Activated CD8-positive, alpha-beta memory T cell treated with anti-CD3 and anti-CD28 coated beads, Interleukin-2, amount 10 ng/mL, durations not matched to agents 7 days and 5 days (primary cell): ENCODE results near the gene XPC. TPM values are rescaled to one million over a fixed set of nuclear protein-coding genes. Genes with fewer than 3 reads are reported as not detected.
"Not testable (repeated sequence)": the region's sequence is repeated elsewhere in the genome, so short reads cannot be mapped to it uniquely, and the experiment has no call there.

Experiments used
- ATAC-seq: fragments of 150-1000 bp; cut with Tn5 transposase; one replicate; pipeline ENCODE4 v1.10.0; 2021; ENCODE audit warnings: moderate library complexity
- CTCF ChIA-PET: fragments of 350-600 bp; sonication (Branson Sonifier 250); formaldehyde crosslinking; loops from one replicate; lab custom pipeline; 2021; ENCODE audit warnings: antibody characterized with exemption; lab: Charles Lee
- DNase-seq: peaks from one replicate; pipeline ENCODE4 v3.0.0-alpha.2; 2020
- H3K27ac Mint-ChIP-seq: one replicate; pipeline ENCODE4 v1.8.0; 2021; ENCODE audit warnings: mild to moderate bottlenecking, mixed read lengths
- H3K27me3 Mint-ChIP-seq: one replicate; pipeline ENCODE4 v1.8.0; 2021; ENCODE audit warnings: mixed read lengths
- H3K36me3 Mint-ChIP-seq: one replicate; pipeline ENCODE4 v1.8.0; 2021; ENCODE audit warnings: mild to moderate bottlenecking, mixed read lengths
- H3K4me1 Mint-ChIP-seq: one replicate; pipeline ENCODE4 v1.8.0; 2021; ENCODE audit warnings: mixed read lengths
- H3K4me3 Mint-ChIP-seq: one replicate; pipeline ENCODE4 v1.8.0; 2021; ENCODE audit warnings: mild to moderate bottlenecking, moderate library complexity, mixed read lengths
- H3K9me3 Mint-ChIP-seq: one replicate; pipeline ENCODE4 v1.8.0; 2022; ENCODE audit warnings: low read depth, mixed read lengths
- total RNA-seq, 2 experiments: library from RNA; stranded (reverse); gene quantifications; one replicate each; pipeline ENCODE4 v1.2.3, GENCODE V29; 2021

Gene XPC
- total RNA-seq: 10 to 100 TPM; 36.0 to 39.5 TPM

GRCh38 chr3:14178247-14179113 lies at the start of gene XPC, which contains the start of gene LSM3:
Gene XPC, minus strand, starts transcription at chr3:14178601. Its CDS starts 33 bp downstream, at chr3:14178568.
Gene LSM3, plus strand, starts transcription at chr3:14178817. Its CDS starts 44 bp downstream, at chr3:14178861.
- peaks cover 20% of the 10 kb centered on the region for H3K36me3 Mint-ChIP-seq
- peak within 1 kb of the TSS; percentile 99 for H3K27ac Mint-ChIP-seq
- peak; percentile 92 for ATAC-seq

GRCh38 chr3:14227856-14228255 lies 49.5 kb upstream of the XPC start:
- CTCF ChIA-PET: no interaction called here
- no peak overlapping the region for H3K4me3 Mint-ChIP-seq

More at GRCh38 chr3:14178247-14179113, at the start of gene XPC, which contains the start of gene LSM3:
- no peaks in the 10 kb centered on the region for H3K27me3 Mint-ChIP-seq
- no peaks in the 10 kb centered on the region for H3K9me3 Mint-ChIP-seq
- DNase-seq: peak; percentile 97
- CTCF ChIA-PET: interaction anchor here (1.0 to 2.4 kb wide), 9 partner anchors 10 to 472 kb away, joined by 3 to 19 read pairs (median 5); partner anchors contain the start of genes CHCHD4 and TMEM43
- H3K4me3 Mint-ChIP-seq: peak within 1 kb of the TSS; percentile 81
- H3K4me1 Mint-ChIP-seq: peaks cover 66% of the 10 kb centered on the region

GRCh38 chr3:14226351-14226750 lies 48.0 kb upstream of the XPC start:
- H3K9me3 Mint-ChIP-seq, H3K36me3 Mint-ChIP-seq, DNase-seq, H3K4me3 Mint-ChIP-seq, ATAC-seq, CTCF ChIA-PET, H3K27ac Mint-ChIP-seq, H3K4me1 Mint-ChIP-seq: not testable (repeated sequence)
- peaks cover 57% of the 10 kb centered on the region for H3K27me3 Mint-ChIP-seq

More at GRCh38 chr3:14227856-14228255, 49.5 kb upstream of the XPC start:
- Mint-ChIP-seq H3K27ac (no peak overlapping the region), H3K36me3 (no peaks in the 10 kb centered on the region), H3K27me3 (peaks cover 60% of the 10 kb centered on the region), H3K4me1 (peaks cover 3% of the 10 kb centered on the region), H3K9me3 (no peaks in the 10 kb centered on the region)
- ATAC-seq (no peak), DNase-seq (no peak)

GRCh38 chr3:14225421-14225820 lies 47.0 kb upstream of the XPC start:
- H3K36me3 Mint-ChIP-seq: peaks cover 4% of the 10 kb centered on the region
- ATAC-seq (no peak), DNase-seq (no peak)
- H3K27ac Mint-ChIP-seq: no peak overlapping the region
- peaks cover 57% of the 10 kb centered on the region for H3K27me3 Mint-ChIP-seq
- no peaks in the 10 kb centered on the region for H3K4me1 Mint-ChIP-seq
- CTCF ChIA-PET: interaction anchor here (0.6 kb wide), 1 partner anchor 15 kb away, joined by 3 read pairs; no protein-coding TSS in a partner anchor
- H3K9me3 Mint-ChIP-seq: peaks cover 4% of the 10 kb centered on the region
- no peak overlapping the region for H3K4me3 Mint-ChIP-seq

GRCh38 chr3:14224895-14225294 lies 46.5 kb upstream of the XPC start:
- H3K4me3 Mint-ChIP-seq: no peak overlapping the region
- DNase-seq: no peak
- H3K36me3 Mint-ChIP-seq: peaks cover 4% of the 10 kb centered on the region
- H3K27me3 Mint-ChIP-seq: peaks cover 62% of the 10 kb centered on the region
- no peaks in the 10 kb centered on the region for H3K4me1 Mint-ChIP-seq
- peaks cover 4% of the 10 kb centered on the region for H3K9me3 Mint-ChIP-seq
- no peak overlapping the region for H3K27ac Mint-ChIP-seq
- CTCF ChIA-PET: interaction anchor here (0.6 kb wide), 1 partner anchor 16 kb away, joined by 3 read pairs; no protein-coding TSS in a partner anchor
- no peak for ATAC-seq

GRCh38 chr3:14223595-14223994 lies 45.2 kb upstream of the XPC start:
- H3K27me3 Mint-ChIP-seq: peaks cover 63% of the 10 kb centered on the region
- H3K4me3 Mint-ChIP-seq: no peak overlapping the region
- DNase-seq (no peak), ATAC-seq (no peak)
- H3K9me3 Mint-ChIP-seq: peaks cover 4% of the 10 kb centered on the region
- H3K27ac Mint-ChIP-seq: no peak overlapping the region
- H3K36me3 Mint-ChIP-seq: peaks cover 5% of the 10 kb centered on the region
- CTCF ChIA-PET: no interaction called here
- H3K4me1 Mint-ChIP-seq: no peaks in the 10 kb centered on the region

GRCh38 chr3:14222900-14223594 lies 44.6 kb upstream of the XPC start:
- peaks cover 5% of the 10 kb centered on the region for H3K36me3 Mint-ChIP-seq
- H3K27me3 Mint-ChIP-seq: peaks cover 63% of the 10 kb centered on the region
- no peak for ATAC-seq
- no peak overlapping the region for H3K4me3 Mint-ChIP-seq
- peaks cover 4% of the 10 kb centered on the region for H3K9me3 Mint-ChIP-seq
- no peak overlapping the region for H3K27ac Mint-ChIP-seq
- H3K4me1 Mint-ChIP-seq: no peaks in the 10 kb centered on the region
- no peak for DNase-seq
- CTCF ChIA-PET: interaction anchor here (1.7 kb wide), 1 partner anchor 19 kb away, joined by 6 read pairs; no protein-coding TSS in a partner anchor

- Mint-ChIP-seq H3K9me3 (peaks cover 4% of the 10 kb centered on the region), H3K4me1 (no peaks in the 10 kb centered on the region), H3K27me3 (peaks cover 59% of the 10 kb centered on the region), H3K4me3 (no peak overlapping the region), H3K36me3 (peaks cover 5% of the 10 kb centered on the region), H3K27ac (no peak overlapping the region)
- CTCF ChIA-PET: interaction anchor here (1.7 kb wide), 1 partner anchor 18 kb away, joined by 6 read pairs; no protein-coding TSS in a partner anchor
- ATAC-seq: no peak
- no peak for DNase-seq
Measured at GRCh38 chr3:14222457-14222856, 44.1 kb upstream of the XPC start.

GRCh38 chr3:14221902-14222301 lies 43.5 kb upstream of the XPC start:
- H3K27ac Mint-ChIP-seq: no peak overlapping the region
- peaks cover 5% of the 10 kb centered on the region for H3K36me3 Mint-ChIP-seq
- H3K4me1 Mint-ChIP-seq: no peaks in the 10 kb centered on the region
- CTCF ChIA-PET: interaction anchor here (1.7 kb wide), 1 partner anchor 18 kb away, joined by 6 read pairs; no protein-coding TSS in a partner anchor
- no peak overlapping the region for H3K4me3 Mint-ChIP-seq
- H3K9me3 Mint-ChIP-seq: peaks cover 4% of the 10 kb centered on the region
- ATAC-seq (no peak), DNase-seq (no peak)
- H3K27me3 Mint-ChIP-seq: peaks cover 54% of the 10 kb centered on the region

GRCh38 chr3:14220933-14221332 lies 42.5 kb upstream of the XPC start:
- DNase-seq: no peak

GRCh38 chr3:14218355-14218754 lies 40.0 kb upstream of the XPC start:
- DNase-seq: no peak
- peaks cover 4% of the 10 kb centered on the region for H3K9me3 Mint-ChIP-seq
- peaks cover 26% of the 10 kb centered on the region for H3K27me3 Mint-ChIP-seq
- H3K4me1 Mint-ChIP-seq: no peaks in the 10 kb centered on the region
- no peak overlapping the region for H3K27ac Mint-ChIP-seq
- no peak overlapping the region for H3K4me3 Mint-ChIP-seq
- CTCF ChIA-PET: interaction anchor here (2.6 kb wide), 1 partner anchor 15 kb away, joined by 9 read pairs; no protein-coding TSS in a partner anchor
- ATAC-seq: no peak
- H3K36me3 Mint-ChIP-seq: peaks cover 5% of the 10 kb centered on the region

More at GRCh38 chr3:14220933-14221332, 42.5 kb upstream of the XPC start:
- Mint-ChIP-seq H3K27me3 (peaks cover 44% of the 10 kb centered on the region), H3K9me3 (peaks cover 4% of the 10 kb centered on the region), H3K36me3 (peaks cover 5% of the 10 kb centered on the region), H3K27ac (no peak overlapping the region), H3K4me3 (no peak overlapping the region), H3K4me1 (no peaks in the 10 kb centered on the region)
- ATAC-seq: no peak
- CTCF ChIA-PET: interaction anchor here (2.6 kb wide), 1 partner anchor 17 kb away, joined by 9 read pairs; no protein-coding TSS in a partner anchor

GRCh38 chr3:14216257-14217048 lies 38.1 kb upstream of the XPC start:
- H3K36me3 Mint-ChIP-seq: peaks cover 1% of the 10 kb centered on the region
- H3K27ac Mint-ChIP-seq: peak overlapping the region; percentile 0
- DNase-seq (peak; percentile 51), ATAC-seq (peak; percentile 82)
- CTCF ChIA-PET: interaction anchor here (1.3 to 2.0 kb wide), 2 partner anchors 12 to 15 kb away, joined by 3 to 8 read pairs; no protein-coding TSS in a partner anchor
- H3K4me1 Mint-ChIP-seq: no peaks in the 10 kb centered on the region
- H3K4me3 Mint-ChIP-seq: peak overlapping the region; percentile 59
- peaks cover 12% of the 10 kb centered on the region for H3K27me3 Mint-ChIP-seq
- peaks cover under 1% of the 10 kb centered on the region for H3K9me3 Mint-ChIP-seq
